Neural cell (in vitro differentiated cells): ENCODE results near the gene NAA11.

Source experiments
- CTCF ChIP-seq: fragments of 450-650 bp; IDR thresholded peaks from 2 replicates; pipeline ENCODE4 v1.5.1; 2014; ENCODE audit warnings: antibody characterized with exemption, mild to moderate bottlenecking, moderate library complexity; ENCODE audit not compliant: poor library complexity, severe bottlenecking
- EZH2 ChIP-seq: fragments of 200-600, 300-800 bp; shearing (Covaris generic), sonication (generic); IDR thresholded peaks from 2 replicates; pipeline ENCODE4 v1.6.1; 2014; ENCODE audit warnings: antibody characterized with exemption, low read length, borderline replicate concordance, mild to moderate bottlenecking; ENCODE audit not compliant: insufficient read depth, poor library complexity, severe bottlenecking
- POLR2AphosphoS5 ChIP-seq: IDR thresholded peaks from 2 replicates; pipeline ENCODE4 v1.6.1; 2012
- TAF1 ChIP-seq: IDR thresholded peaks from 2 replicates; pipeline ENCODE4 v1.6.1; 2012; ENCODE audit warnings: low read depth

GRCh38 chr4:79366422-79366821 is 40.6 kb upstream of the NAA11 start:
- TF ChIP-seq CTCF = no peak
- TF ChIP-seq POLR2AphosphoS5 = no peak
- no peak for TF ChIP-seq TAF1
- no peak for TF ChIP-seq EZH2
